Transverse colon (tissue), 4 donors: ENCODE data around the gene KIAA1328. TPM values are rescaled to one million over a fixed set of nuclear protein-coding genes. Genes with fewer than 3 reads are reported as not detected.

Experiments used
- DNase-seq: peaks from one replicate; pipeline ENCODE4 v3.0.0-alpha.2; 2019
- H3K27ac ChIP-seq, 4 donors: fragments of 200-600 bp; sonication (generic); 2 replicates each; pipeline ENCODE4 v1.5.1; 2016 to 2018; ENCODE audit warnings: inconsistent platforms in 4 of 4
- H3K27me3 ChIP-seq: fragments of 200-600 bp; sonication (generic); 2 replicates; pipeline ENCODE4 v1.5.1; 2017; ENCODE audit warnings: inconsistent platforms
- H3K36me3 ChIP-seq, 4 donors: fragments of 200-600 bp; sonication (generic); 2 replicates each; pipeline ENCODE4 v1.5.1; 2017 to 2019; ENCODE audit warnings: inconsistent platforms in 4 of 4
- H3K4me1 ChIP-seq, 4 donors: fragments of 200-600 bp; sonication (generic); 2 replicates each; pipeline ENCODE4 v1.5.1; 2017 to 2020; ENCODE audit warnings: inconsistent platforms in 4 of 4
- H3K4me3 ChIP-seq, 4 donors: fragments of 200-600 bp; sonication (generic); 1 replicate in 1 of 4; 2 replicates in 3 of 4; pipeline versions ENCODE4 v1.5.1 to v1.6.1; 2017 to 2019; ENCODE audit warnings: inconsistent platforms in 4 of 4
- H3K9me3 ChIP-seq, 2 donors: fragments of 200-600 bp; sonication (generic); 2 replicates each; pipeline ENCODE4 v1.5.1; 2017 to 2019; ENCODE audit warnings: inconsistent platforms in 2 of 2
- CTCF ChIP-seq, 5 experiments: fragments of 200-600 bp in 3 of 5; fragments of 450-650 bp in 2 of 5; sonication (generic) in 3 of 5; IDR thresholded peaks; 1 replicate in 2 of 5; 2 replicates in 3 of 5; pipeline ENCODE4 v1.5.1; 2016 to 2017; ENCODE audit warnings: antibody characterized with exemption in 5 of 5, inconsistent platforms in 3 of 5, mild to moderate bottlenecking in 2 of 5, moderate library complexity in 1 of 5
- EP300 ChIP-seq: sonication (generic); formaldehyde crosslinking; IDR thresholded peaks from one replicate; pipeline ENCODE4 v1.6.1; 2017; ENCODE audit warnings: antibody characterized with exemption, low read depth
- POLR2A ChIP-seq: fragments of 450-650 bp; IDR thresholded peaks from one replicate; pipeline ENCODE4 v1.6.1; 2016; ENCODE audit warnings: antibody characterized with exemption, mild to moderate bottlenecking, moderate library complexity
- POLR2AphosphoS5 ChIP-seq, 3 donors: sonication (generic); formaldehyde crosslinking; IDR thresholded peaks; one replicate each; pipeline ENCODE4 v1.6.1; 2016; ENCODE audit warnings: antibody characterized with exemption in 3 of 3
- WGBS, 2 donors: methylation state at CpG; one replicate each; pipeline ENCODE4 v1.1.5; 2018; ENCODE audit warnings: low coverage in 1 of 2; 5-methylcytosine and 5-hydroxymethylcytosine counted together
- in situ Hi-C, 4 donors: fragments of 200-750 bp; cut with MboI; loops; one replicate each; pipeline versions ENCODE4 v1.15.0 to v1.15.1; 2017; ENCODE audit warnings: low sequenced_read_pairs in 3 of 4, low pct_ligation_motif_present in 1 of 4, low pct_unique_long_range_greater_than_20kb in 1 of 4
- intact Hi-C: fragments of 100-400 bp; cut with DNase I; formaldehyde crosslinking; loops from one replicate; pipeline ENCODE4 v1.15.1; 2023; ENCODE audit warnings: low total_unique reads
- total RNA-seq, 4 donors: library from RNA; depleted of rRNA; stranded (reverse); fragments of >200 nt; gene quantifications; one replicate each; pipeline ENCODE4 v1.1.0, GENCODE V29; 2016

KIAA1328 gene
- total RNA-seq, 4 donors from 2014 or later, result 3.6 to 14.3 (median 11.3) TPM

- Histone ChIP-seq H3K27me3 (no peaks in the 10 kb centered on the region), H3K4me3 (no peak overlapping the region), H3K4me1 (peaks cover 0 to 12% (median 2%) of the 10 kb centered on the region in 4 donors), H3K27ac (no peak overlapping the region), H3K9me3 (no peaks in the 10 kb centered on the region), H3K36me3 (no peaks in the 10 kb centered on the region)
- no peak for TF ChIP-seq EP300
- TF ChIP-seq POLR2A, result no peak
- TF ChIP-seq CTCF (IDR thresholded peaks at IDR 0.05), result no peak
- in situ Hi-C loops, result no loop called here
- no peak for DNase-seq
- 39 to 54% methylated on average over 1 of the region's 1 CpG for WGBS, 2 donors
- intact Hi-C loops, result no loop called here
Measured at GRCh38 chr18:36889321-36889720, 60.4 kb downstream of the KIAA1328 start.

GRCh38 chr18:36889742-36890141 is 60.8 kb downstream of the KIAA1328 start:
- Histone ChIP-seq H3K4me3 (no peak overlapping the region), H3K27ac (no peak overlapping the region), H3K4me1 (peaks cover 0 to 12% (median 2%) of the 10 kb centered on the region in 4 donors), H3K36me3 (no peaks in the 10 kb centered on the region), H3K9me3 (no peaks in the 10 kb centered on the region), H3K27me3 (no peaks in the 10 kb centered on the region)
- intact Hi-C loops, result no loop called here
- in situ Hi-C loops, result no loop called here
- no peak for DNase-seq
- TF ChIP-seq POLR2A, result no peak

- Histone ChIP-seq H3K4me3 (no peak overlapping the region), H3K36me3 (no peaks in the 10 kb centered on the region), H3K4me1 (peaks cover 0 to 12% (median 2%) of the 10 kb centered on the region in 4 donors), H3K9me3 (no peaks in the 10 kb centered on the region), H3K27ac (no peak overlapping the region), H3K27me3 (no peaks in the 10 kb centered on the region)
- no peak for DNase-seq
- TF ChIP-seq POLR2A (no peak), CTCF (IDR thresholded peaks at IDR 0.05) (no peak), POLR2AphosphoS5 (IDR thresholded peaks at IDR 0.05) (no peak), EP300 (no peak)
- intact Hi-C loops, result no loop called here
- WGBS, 2 donors, result 94 to 99% methylated on average over 2 to 3 of the region's 3 CpGs
- in situ Hi-C loops, result no loop called here
Measured at GRCh38 chr18:36890598-36890997, 61.7 kb downstream of the KIAA1328 start.

DNA sequence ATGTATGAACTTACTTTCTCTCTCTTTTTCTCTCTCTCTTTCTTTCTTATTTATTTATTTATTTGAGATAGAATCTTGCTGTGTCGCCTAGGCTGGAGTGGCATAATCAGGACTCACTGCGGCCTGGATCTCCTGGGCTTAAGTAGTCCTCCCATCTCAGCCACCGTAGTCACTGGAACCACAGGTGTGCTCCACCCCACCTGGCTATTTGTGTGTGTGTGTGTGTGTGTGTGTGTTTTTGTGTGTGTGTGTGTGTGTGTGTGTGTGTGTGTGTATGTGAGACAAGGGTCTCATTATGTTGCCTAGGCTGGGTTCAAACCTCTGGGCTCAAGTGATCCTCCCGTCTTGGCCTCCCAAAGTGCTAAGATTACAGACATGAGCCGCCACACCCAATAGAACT is 64.3 kb downstream of the KIAA1328 start:
- 94 to 95% methylated on average over 3 to 5 of the region's 5 CpGs for WGBS, 2 donors
- DNase-seq, result no peak
- H3K4me3 ChIP-seq, result no peak overlapping the region
- no peak overlapping the region for H3K27ac ChIP-seq
- intact Hi-C loops (no loop called here), in situ Hi-C loops (no loop called here)
- H3K9me3 ChIP-seq, result no peaks in the 10 kb centered on the region
- no peaks in the 10 kb centered on the region for H3K36me3 ChIP-seq
- H3K4me1 ChIP-seq, result peaks cover 0 to 12% (median 2%) of the 10 kb centered on the region in 4 donors
- TF ChIP-seq POLR2A, result no peak
- TF ChIP-seq POLR2AphosphoS5 (IDR thresholded peaks at IDR 0.05), result no peak
- no peak for TF ChIP-seq EP300
- TF ChIP-seq CTCF (IDR thresholded peaks at IDR 0.05), result no peak
- no peaks in the 10 kb centered on the region for H3K27me3 ChIP-seq

DNA sequence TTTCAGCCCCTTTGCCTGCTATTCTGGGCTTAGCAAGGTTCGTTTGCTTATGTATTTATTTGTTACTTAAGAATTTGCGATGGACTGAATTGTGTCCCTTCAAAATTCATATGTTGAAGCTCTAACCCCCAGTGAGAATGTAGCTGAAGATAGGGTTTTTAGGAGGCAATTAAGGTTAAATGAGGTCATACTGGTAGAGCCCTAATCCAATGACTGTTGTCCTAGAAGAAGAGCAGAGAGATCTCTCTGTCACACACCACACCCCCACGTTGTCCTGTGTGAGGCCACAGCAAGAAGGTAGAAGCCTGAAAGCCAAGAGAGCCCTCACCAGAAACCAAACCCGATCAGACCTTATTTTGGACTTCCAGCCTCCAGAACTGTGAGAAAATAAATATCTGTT is 66.7 kb downstream of the KIAA1328 start:
- H3K27ac ChIP-seq, result no peak overlapping the region
- no peaks in the 10 kb centered on the region for H3K27me3 ChIP-seq
- in situ Hi-C loops, result no loop called here
- H3K4me3 ChIP-seq, result no peak overlapping the region
- H3K36me3 ChIP-seq, result no peaks in the 10 kb centered on the region
- 89 to 90% methylated on average over 4 of the region's 4 CpGs for WGBS, 2 donors
- no peak for TF ChIP-seq CTCF (IDR thresholded peaks at IDR 0.05)
- TF ChIP-seq POLR2AphosphoS5 (IDR thresholded peaks at IDR 0.05), result no peak
- no peak for TF ChIP-seq EP300
- no peak for TF ChIP-seq POLR2A
- no peak for DNase-seq
- H3K9me3 ChIP-seq, result peaks cover 5 to 6% of the 10 kb centered on the region in 2 donors
- intact Hi-C loops, result no loop called here
- no peaks in the 10 kb centered on the region for H3K4me1 ChIP-seq
